SK-N-MC (cell line): ENCODE data around the gene BANF1.

Source experiments
- EZH2 ChIP-seq: fragments of 200-600 bp; sonication (generic); IDR thresholded peaks from one replicate; pipeline ENCODE4 v1.6.1; 2017; ENCODE audit warnings: antibody characterized with exemption
- POLR2AphosphoS5 ChIP-seq: IDR thresholded peaks from 2 replicates; pipeline ENCODE4 v1.6.1; 2012; ENCODE audit warnings: mild to moderate bottlenecking, low read depth, low read length, borderline replicate concordance

DNA sequence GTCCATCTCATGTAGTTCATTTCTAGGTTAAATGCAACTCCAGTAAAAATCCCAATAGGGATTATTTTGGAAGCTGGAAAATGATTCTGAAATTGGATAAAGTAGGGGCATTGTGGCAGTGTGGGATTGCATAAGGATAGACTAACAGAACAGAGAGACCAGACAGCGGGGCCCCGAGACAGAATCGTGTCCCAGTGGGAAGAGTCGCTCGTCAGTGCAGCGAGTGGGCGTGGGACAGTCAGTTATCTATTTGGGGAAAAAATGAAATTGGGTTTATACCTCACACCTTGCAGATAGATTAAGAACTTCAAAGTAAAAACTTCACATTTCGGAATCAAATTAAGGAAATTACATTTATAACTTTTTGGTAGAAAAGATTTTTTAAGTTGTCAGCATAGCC, 30.2 kb upstream of the BANF1 start:
- TF ChIP-seq POLR2AphosphoS5 (no peak), EZH2 (no peak)
